HG03521 (cell line): Measurements from ENCODE around the gene IZUMO3.
"Not testable (repeated sequence)": the region's sequence is repeated elsewhere in the genome, so short reads cannot be mapped to it uniquely, and the experiment has no call there.

Source experiments
- ATAC-seq: cut with Tn5 transposase; IDR thresholded peaks from one replicate; pipeline ENCODE4 v1.9.1; 2021; ENCODE audit warnings: mild to moderate bottlenecking, moderate library complexity; ENCODE audit not compliant: unreplicated experiment

The IZUMO3 gene, protein sequence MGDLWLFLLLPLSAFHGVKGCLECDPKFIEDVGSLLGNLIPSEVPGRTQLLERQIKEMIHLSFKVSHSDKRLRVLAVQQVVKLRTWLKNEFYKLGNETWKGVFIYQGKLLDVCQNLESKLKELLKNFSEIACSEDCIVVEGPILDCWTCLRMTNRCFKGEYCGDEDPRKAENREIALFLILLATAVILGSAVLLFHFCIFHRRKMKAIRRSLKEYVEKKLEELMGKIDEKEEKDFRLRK

DNA sequence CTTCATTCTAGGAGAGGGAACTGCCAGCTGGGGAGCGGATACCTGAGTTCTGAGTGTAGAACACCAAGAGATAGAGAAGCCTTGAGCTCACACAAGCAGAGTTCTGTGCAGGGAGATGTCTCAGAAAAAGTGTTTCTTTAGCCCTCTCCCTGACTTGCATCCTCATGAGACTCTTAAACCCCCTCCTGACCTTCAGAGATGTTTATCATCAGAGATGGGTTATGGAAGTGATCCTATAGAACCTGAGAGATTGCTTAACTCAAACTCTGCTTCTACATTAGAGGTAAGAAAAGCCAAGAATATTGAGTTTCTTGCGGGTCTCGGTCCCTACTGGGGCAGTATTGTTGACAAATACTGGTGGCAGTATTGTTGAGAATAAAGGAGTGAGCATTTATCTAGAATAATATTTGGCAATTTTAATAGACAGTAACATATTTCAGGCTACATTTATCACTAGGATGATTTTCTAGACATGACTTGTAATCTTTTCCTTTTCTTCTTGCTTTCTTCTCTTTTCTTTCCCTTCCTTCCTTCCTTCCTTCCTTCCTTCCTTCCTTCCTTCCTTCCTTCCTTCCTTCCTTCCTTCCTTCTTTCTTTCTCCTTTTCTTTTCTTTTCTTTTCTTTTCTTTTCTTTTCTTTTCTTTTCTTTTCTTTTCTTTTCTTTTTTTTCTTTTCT, at the start of gene IZUMO3:
IZUMO3 (minus strand) TSS at position 51 of the 676 bp plus-strand sequence. CDS start 248 bp downstream, outside the sequence.
- ATAC-seq = no peak

DNA sequence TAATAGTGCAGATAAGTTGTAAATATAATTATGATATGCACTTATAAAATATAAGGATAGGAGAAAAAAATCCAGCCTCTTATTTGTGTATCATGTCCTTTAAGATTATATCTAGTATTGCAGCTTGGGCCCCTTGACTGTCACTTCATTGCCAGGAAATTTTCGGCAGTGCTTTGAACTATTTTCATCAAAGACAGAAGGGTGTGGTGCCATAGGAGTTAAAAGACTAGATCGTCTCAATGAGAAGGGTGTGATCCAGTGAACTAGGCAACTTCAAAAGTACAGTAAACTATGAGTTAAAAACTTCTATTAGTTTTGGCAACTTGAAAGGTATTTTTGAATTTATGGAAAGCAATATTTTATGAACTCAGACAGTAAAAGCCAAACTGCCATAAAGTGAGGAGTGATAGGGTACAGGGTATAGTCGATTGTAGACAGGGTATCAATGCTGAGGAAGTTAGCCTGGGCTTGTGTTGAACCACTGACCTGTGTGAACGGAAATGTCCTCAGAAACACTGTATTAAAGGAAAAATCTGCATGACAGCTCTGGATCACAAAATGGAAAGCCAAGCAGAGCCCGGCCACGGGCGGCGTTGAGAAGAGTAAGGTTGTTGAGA, 48.6 kb upstream of the IZUMO3 start:
- ATAC-seq = no peak

DNA sequence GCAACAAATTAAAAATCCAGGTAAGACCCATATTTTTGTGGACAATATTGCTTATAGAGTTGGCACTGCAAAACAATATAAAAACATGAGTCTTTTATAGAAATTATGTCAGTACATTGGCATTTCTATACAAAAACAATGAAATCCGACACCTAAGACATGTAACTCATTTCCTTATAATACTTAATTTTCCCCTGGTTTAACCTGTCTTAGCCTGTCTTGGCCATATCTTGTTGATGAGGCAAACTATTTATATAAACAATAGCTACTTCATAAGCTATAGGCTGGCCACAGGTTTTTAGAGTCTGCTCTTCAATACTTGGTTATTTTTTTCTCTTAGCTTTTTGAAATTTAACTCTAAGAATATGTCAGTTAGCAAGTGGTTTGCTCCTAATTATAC, 44.7 kb upstream of the IZUMO3 start:
- no peak for ATAC-seq

DNA sequence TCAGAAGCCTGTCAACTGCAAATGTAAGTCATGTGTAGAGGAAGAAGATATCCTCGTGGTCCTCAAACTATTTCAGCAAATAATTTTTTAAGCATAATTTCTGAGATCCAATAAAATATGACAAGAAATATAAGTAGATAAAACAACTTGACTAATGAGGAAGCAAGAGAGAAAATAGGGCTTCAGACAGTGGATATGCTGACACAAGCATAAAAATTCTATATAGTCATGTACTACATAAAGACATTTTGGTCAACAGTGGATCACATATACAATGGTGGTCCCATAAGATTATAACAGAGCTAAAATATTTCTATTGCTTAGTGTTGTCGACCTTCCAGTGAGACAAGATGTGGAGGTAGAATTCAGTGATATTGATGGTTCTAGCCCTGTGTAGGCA, 42.2 kb upstream of the IZUMO3 start:
- ATAC-seq = no peak

DNA sequence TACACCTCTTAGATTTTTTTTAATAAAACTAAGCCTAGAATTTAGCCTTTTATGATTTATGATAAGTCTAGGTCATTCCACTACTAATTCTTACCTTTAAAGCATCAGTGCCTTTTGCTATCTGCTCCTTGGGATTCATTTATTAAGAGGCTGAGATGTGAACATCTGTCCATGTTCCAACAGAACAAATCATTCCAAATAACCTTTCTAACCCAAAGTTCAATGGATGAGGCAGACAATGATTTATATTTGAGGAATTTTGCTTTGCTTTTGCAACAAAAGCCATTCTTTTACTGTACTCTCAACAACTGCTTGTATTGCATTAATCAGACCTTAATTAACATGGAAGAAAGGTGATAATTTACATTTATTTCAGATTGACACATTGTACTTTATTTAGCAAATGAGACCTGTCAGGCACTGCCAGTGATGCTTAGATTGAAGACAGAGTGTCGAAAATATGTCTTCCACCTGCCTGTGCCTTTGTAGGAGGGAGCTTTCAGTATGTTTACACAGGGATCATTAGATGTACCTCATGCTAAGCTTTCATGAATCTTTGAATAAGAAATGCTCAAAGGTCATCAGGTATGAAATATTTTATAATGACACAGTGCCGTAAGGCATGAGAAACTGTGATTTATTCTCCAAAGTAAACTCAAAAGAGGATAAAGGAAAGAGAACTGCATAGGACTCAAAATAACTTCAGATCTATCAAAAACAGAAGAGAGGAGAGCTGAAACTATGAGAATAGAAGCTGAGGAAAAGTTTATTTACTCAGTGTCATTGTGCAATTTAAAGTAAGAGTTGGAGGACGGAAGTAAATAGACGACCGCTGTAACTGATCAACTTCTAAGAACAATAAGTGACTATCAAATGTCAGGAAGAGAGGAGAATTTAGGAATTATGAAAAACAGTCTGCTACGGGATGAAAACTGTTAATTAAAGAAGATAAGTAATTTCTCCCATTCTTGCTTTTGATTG, 36.7 kb upstream of the IZUMO3 start:
- ATAC-seq = no peak

DNA sequence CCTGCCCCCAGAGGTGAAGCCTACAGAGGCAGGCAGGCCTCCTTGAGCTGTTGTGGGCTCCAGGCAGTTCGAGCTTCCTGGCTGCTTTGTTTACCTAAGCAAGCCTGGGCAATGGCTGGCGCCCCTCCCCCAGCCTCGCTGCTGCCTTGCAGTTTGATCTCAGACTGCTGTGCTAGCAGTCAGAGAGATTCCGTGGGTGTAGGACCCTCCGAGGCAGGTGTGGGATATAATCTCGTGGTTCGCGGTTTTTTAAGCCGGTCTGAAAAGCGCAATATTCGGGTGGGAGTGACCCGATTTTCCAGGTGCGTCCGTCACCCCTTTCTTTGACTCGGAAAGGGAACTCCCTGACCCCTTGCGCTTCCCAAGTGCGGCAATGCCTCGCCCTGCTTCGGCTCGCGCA, 34.3 kb upstream of the IZUMO3 start:
- not testable (repeated sequence) for ATAC-seq

DNA sequence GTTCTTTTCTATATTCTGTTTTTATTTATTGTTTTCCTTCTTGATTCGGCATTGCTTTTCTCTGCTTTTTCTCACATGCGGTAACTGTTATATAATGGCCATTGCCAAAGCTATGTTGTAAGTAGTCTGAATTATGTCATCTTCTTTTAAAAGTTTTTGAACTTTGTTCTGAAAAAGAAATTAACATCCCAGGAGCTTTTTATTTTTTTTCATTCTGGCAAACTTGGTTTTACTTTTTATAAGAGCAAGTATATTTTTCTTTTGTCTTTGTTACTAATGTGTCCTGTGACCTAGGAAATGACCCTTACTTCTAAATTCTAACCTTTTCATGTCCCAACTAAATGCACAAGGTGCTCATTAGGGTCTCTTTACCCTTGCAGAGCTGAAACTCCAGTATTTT, 26.7 kb upstream of the IZUMO3 start:
- ATAC-seq = no peak

DNA sequence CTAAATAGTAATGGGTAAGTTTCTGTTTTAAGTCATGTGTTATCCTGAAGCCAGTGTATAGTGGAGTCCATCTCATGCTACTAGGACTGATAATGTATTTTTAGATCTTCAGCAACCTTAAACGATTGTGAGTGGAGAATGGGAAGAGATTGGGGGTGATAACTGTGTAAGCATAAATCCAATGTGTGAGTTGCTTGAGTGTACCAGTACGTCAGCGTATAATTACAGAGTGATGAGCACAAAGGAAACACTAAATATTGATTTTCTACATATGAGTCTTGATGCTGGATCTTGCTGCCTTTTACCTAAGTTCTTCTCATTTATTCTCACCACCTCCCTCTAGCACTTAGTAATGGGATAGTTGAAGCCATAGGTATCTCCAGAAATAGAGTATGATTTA, 16.3 kb upstream of the IZUMO3 start:
- no peak for ATAC-seq

DNA sequence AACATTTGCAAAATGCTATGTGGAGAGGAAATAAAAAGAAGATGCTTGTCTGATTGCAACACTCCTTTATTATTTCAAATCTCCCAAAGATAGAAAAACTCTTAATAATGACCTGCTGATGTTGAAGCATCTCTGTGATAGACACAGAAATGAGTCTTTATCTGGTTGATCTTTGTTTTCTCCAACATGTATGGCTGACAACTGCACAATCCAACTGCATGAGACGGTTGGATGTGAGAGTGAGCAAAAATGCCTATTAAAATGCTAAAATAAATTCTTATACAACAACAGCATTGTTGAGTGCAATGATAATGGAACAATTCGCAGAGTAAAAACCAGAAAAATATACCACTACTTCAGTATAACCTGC, 7.5 kb upstream of the IZUMO3 start:
- no peak for ATAC-seq

DNA sequence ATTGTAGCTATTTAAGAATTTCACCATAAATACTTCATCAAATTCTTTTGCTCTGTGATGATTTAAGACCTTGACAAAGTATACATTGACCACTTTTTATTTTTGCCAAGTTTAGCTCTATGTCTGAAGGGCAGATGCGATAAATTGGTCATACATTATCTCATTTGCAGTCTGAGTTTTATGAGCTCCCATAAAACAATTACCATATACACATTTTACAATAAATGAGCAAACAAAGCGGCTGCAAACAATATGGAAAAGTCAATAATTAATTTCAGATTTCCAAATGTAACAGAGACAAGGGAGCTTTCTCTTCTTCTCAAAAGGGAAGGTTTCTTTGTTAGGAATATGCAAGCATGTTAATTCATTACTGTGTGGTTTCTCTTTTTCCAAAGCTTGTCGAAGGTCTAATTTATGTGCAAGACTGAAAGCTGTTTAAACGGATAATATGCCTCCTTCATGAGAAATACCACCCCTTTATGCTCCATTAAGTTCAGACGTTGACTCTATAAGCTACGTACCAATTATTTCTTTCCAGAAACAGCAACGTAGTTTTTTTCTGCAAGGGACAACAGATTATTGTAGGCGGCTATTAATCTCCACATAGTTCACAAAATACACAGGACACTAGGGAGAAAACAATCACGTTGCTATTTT, 7.0 kb upstream of the IZUMO3 start:
- no peak for ATAC-seq

DNA sequence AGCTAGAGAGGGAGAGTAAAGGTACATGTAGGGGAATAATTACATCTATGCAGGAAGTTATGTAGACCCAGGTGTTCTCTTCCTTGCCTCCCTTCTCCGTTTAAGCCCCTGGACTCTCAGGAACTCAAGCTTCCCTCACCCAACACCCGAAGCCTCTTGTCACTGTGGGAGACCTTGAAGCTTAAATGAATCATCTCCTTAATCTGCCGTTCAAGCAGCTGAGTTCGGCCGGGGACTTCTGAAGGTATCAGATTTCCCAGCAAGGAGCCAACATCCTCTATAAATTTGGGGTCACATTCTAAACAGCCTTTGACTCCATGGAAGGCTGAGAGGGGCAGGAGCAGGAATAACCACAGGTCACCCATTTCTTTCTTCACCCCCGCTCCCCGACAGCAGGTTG, 412 bp downstream of the IZUMO3 start:
- no peak for ATAC-seq

DNA sequence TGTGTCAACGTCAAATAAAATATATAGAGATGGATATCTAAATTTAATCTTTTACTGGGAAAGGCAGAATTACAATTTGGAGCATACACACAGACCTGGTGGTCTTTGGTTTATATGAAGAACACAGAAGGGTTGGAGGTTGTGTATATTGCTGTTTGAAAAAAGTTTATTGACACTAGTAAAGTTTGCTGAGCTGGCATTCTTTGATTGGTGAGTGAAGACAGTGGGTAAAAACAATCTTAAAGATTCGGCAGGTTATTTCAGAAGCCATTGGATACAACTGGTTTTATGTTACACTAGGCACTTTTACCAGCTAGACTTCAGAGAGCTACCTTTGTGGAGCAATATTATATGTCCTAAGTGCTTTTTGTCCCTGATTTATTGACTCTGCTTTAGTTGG, 27.2 kb downstream of the IZUMO3 start:
- no peak for ATAC-seq

DNA sequence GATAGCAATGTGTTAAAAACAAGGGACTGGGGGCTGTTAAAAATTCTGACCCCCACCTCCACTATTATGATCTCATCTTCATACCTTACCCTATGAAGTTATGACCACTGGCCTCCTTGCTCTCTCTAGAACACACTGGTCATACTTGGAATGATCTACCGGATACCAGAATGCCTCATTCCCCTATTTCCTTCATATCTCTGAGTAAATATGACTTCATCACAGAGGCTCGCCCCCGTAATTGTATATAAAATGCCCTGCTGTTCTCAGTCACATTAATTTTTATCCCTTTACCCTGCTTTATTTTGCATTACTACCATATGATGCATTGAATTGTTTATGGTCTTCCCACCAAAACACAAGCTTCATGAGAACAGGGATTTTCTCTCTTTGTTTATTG, 29.2 kb downstream of the IZUMO3 start:
- no peak for ATAC-seq

DNA sequence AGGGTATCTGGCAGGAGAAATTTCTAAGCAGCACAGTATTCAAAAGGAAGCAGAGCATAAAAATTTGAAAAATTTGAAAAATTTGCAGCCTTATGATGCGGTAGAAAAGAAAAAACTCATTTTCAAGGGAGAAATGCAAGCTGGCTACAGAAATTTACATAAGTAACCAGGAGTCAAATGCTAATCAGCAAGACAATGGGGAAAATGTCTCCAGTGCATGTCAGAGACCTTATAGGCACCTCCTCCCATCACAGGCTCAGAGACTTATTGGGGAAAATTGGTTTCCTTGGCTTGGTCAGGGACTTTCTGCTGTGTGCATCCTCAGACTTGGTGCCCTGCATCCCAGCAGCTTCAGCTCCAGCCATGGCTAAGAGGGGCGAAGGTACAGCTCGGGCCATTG, 35.8 kb downstream of the IZUMO3 start:
- ATAC-seq = no peak

DNA sequence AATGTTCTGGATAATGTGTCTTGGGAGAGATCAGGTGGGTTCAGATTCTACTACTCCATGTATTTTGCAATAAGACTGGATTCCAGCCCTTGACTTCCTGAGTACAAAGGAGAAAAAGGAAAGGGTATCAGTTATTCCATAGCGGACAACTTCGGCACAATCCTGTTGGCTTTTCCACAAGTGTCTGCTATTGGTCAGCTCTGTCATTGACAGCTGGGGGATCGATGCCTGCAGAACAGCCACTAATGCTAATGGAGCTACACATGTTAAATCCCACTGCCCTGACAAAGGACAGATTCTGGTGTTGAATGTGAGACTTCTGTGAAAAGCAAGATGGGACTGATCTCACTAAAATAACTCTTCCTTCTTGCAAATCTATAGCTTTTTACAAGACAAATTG, 41.2 kb downstream of the IZUMO3 start:
- no peak for ATAC-seq

DNA sequence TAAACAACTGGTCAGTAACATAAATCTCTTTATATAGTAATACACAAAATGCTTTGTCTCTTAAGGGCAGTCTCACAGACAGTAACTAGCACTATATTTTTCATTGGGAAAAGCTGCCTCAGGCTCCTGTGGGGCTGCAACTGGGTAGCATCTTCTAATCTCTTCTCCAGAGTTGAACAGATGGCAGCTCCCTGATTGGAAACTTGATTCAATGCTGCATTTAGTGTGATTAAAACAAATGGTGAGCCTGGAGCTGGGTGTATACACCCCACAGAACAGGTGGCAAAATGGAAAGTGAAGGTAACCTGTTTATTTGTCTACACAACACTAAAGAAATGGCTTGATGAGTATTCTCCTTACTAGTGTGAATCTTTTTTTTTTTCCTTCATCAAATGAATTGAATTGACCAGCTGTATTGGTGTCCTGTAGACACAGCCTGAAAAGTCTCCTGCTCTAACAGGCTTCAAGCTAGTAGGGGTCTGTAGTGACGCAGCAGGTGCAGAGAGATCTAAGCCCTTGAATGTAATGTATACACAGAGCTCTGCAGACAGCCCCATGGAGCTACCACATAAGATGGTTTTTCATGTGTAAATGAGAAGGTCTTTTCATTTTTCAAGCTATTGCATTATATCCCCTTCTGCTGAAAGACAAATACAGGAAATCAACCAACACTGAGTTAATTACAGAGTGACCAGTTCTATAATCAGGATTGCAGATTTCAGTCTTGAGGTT, 43.3 kb downstream of the IZUMO3 start:
- no peak for ATAC-seq

DNA sequence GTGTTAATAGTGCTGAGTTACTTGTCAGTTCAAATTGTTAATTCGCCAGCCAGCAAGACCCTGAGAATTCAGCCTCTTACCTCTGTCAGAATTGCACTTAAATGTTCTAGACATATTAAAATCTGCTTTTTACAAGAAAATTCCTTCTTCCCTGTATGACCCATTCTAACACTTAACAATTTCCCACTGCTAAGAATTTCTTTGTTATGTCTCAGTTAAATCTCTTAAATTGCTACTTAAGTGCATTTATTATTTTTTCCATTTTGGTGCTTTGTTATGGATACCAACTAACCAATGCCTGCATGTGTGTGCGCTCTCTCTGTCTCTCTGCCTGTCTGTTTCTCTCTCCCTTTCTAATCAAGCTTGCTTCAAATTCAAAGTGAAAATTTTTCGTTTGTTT, 44.9 kb downstream of the IZUMO3 start:
- ATAC-seq = no peak

DNA sequence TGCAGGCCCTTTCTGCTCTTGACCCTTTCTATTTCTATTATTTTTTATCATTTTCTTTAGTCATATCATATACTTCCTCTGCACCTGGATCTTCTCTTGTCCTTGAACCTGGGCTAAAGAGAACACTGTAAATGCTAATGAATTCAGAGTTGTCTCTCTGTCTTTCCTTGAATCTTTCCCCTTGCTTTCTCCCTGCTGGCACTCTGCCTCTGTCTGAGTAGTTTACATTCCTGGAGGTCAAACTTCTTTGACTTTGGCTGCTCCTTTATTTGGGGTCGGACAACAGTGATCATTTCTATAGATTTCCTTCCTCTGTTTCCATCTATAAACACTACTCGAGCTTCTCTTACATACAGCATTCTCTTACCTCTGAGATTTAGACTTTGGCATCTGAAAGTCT, 47.1 kb downstream of the IZUMO3 start:
- no peak for ATAC-seq

DNA sequence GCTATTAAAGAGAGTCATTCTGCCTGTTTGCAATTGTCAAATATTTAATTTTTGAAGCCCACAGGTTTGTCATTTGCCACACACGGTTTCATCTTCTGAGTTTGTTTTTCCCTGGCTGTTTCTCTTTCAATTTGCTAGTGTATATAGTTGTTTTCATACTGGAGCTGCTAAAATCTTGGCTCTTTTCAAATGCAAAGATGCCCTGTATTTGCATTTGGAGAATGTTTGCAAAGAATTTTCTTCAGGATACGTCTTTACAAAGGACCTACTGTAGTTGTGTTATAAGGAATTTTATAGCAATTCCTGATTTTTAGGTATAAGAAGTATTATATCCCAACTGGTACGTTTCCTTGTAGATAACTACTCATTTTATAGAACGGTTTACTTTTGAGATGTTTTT, 48.0 kb downstream of the IZUMO3 start:
- no peak for ATAC-seq
